Measurements from ENCODE around the gene NSRP1.
"Not testable (repeated sequence)": the region's sequence is repeated elsewhere in the genome, so short reads cannot be mapped to it uniquely, and the experiment has no call there.

DNA sequence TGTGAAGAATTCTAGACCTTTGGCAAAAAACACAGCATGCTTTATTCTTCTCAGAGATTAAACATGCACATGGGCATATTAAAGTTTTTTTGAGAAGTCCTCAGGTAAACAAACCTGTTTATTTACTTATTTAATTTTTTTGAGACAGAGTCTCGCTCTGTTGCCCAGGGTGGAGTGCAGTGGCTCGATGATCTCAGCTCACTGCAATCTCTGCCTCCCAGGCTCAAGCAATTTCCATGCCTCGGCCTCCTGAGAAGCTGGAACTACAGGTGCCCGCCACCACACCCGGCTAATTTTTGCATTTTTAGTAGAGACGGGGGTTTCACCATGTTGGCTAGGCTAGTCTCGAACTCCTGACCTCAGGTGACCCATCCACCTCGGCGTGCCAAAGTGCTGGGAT lies 84.0 kb downstream of the NSRP1 start:
- not testable (repeated sequence) for TF ChIP-seq EP300 (IDR thresholded peaks at IDR 0.05)
- TF ChIP-seq, protein P1, sequence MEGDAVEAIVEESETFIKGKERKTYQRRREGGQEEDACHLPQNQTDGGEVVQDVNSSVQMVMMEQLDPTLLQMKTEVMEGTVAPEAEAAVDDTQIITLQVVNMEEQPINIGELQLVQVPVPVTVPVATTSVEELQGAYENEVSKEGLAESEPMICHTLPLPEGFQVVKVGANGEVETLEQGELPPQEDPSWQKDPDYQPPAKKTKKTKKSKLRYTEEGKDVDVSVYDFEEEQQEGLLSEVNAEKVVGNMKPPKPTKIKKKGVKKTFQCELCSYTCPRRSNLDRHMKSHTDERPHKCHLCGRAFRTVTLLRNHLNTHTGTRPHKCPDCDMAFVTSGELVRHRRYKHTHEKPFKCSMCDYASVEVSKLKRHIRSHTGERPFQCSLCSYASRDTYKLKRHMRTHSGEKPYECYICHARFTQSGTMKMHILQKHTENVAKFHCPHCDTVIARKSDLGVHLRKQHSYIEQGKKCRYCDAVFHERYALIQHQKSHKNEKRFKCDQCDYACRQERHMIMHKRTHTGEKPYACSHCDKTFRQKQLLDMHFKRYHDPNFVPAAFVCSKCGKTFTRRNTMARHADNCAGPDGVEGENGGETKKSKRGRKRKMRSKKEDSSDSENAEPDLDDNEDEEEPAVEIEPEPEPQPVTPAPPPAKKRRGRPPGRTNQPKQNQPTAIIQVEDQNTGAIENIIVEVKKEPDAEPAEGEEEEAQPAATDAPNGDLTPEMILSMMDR (IDR thresholded peaks at IDR 0.05): not testable (repeated sequence)
